ENCODE results near the gene PRM1.
"Not testable (repeated sequence)": the region's sequence is repeated elsewhere in the genome, so short reads cannot be mapped to it uniquely, and the experiment has no call there.

The PRM1 gene

GRCh38 chr16:11314309-11314894 lies 33.3 kb upstream of the PRM1 start:
- no peak for DNase-seq (ENCODE audit: low read depth)

- no peak for DNase-seq (ENCODE audit: low read depth)
These were observed 32.6 kb upstream of the PRM1 start for GRCh38 chr16:11313493-11314308.

GRCh38 chr16:11312718-11313492 lies 31.8 kb upstream of the PRM1 start:
- DNase-seq (ENCODE audit: low read depth): no peak

DNA sequence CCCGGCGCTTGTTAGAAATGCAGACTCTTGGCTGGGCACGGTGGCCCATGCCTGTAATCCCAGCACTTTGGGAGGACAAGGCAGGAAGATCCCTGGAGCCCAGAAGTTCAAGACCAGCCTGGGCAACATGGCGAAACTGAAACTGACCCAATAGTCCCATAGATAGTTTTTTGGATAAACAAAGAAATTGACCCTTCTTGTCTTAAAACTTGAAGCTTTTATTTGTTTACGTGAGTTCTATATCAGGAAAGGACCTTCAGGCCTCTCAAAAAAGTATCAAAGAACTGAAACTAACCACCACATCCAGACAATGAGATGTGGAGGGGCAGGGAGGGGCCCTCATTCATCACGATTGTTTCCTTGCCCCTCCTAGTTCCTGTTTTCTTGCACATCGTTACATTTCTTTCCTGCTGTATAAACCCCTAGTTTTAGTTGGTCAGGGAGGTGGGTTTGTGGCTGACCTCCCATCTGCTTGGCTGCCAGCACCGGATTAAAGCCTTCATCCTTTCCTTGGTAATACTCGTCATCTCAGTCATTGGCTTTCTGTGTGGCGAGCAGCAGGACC lies 29.9 kb upstream of the PRM1 start:
- DNase-seq (ENCODE audit: low read depth): no peak

- DNase-seq (ENCODE audit: low read depth): no peak
These were observed 29.5 kb upstream of the PRM1 start for GRCh38 chr16:11310634-11310977.

DNA sequence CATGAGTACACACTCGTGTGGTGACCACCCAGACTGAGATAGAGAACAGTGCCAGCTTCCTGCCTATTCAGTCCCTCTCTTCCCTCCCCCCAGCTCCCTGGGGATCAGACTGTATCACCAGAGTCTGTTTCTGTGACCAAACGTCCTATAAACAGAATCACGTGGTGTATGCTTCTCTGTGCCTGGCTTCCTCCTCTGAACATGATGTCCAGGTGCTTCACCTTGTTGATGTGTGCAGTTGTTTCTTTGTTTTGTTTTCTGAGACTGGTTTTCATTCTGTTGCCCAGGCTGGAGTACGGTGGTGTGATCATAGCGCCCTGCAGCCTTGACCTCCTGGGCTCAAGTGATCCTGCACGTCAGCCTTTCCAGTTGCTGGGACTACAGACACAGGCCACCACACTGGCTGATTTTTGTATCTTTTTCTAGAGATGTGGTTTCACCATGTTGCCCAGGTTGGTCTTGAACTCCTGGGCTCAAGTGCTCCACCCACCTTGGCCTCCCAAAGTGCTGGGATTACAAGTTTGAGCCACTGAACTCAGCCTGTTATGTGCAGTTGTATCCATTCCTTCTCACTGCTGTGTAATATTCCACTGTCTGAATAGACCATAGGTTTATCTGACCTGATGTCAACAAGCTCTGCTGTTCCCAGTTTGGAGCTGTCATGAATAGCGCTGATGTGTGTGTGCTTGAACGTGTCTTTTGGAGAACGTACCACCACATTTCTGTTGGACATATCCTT lies 28.9 kb upstream of the PRM1 start:
- DNase-seq (ENCODE audit: low read depth): no peak

DNA sequence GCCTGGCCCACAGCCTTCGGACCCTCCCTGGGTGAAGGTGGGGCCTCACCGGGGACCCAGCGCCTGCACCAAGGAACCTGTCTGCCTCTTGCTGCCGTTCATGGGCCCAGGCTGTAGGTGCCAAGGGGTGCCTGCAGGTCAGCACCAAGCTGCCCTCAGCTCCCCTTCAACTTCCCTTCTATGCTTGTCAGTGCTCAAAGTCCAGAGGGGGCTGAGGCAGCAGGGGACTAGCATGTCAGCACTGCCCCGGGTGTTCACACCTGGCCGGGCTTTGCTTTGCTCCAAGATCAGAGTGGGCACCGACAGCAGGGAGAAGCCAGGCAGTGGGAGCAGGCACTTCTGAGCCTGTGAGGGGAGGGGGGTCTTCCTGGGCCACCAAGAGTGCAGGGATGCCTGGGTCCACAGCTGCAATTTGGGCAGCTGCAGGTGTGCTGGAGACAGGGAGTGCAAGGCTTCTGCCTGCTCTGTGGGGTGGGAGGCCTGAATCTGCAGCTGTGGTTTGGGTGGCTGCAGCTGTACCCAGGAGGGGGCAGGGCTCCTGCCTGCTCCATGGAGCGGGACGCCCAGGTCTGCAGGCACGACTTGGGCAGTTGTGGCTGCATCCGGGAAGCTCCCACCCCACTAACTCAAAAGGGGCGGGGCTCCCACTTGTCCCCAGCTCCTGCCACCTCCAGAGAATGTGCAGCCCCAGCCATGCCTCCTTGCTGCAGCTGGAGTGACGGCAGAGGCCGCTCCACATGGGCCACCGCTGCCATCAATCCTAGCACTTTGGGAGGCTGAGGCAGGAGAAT lies 27.6 kb upstream of the PRM1 start:
- DNase-seq (ENCODE audit: low read depth): no peak

GRCh38 chr16:11307639-11308492 lies 26.7 kb upstream of the PRM1 start:
- no peak for DNase-seq (ENCODE audit: low read depth)

- no peak for DNase-seq (ENCODE audit: low read depth)
These were observed 26.0 kb upstream of the PRM1 start for GRCh38 chr16:11306997-11307638.

GRCh38 chr16:11306381-11306780 lies 25.3 kb upstream of the PRM1 start:
- no peak for DNase-seq (ENCODE audit: low read depth)

GRCh38 chr16:11303405-11304138 lies 22.4 kb upstream of the PRM1 start:
- no peak for DNase-seq (ENCODE audit: low read depth)

DNA sequence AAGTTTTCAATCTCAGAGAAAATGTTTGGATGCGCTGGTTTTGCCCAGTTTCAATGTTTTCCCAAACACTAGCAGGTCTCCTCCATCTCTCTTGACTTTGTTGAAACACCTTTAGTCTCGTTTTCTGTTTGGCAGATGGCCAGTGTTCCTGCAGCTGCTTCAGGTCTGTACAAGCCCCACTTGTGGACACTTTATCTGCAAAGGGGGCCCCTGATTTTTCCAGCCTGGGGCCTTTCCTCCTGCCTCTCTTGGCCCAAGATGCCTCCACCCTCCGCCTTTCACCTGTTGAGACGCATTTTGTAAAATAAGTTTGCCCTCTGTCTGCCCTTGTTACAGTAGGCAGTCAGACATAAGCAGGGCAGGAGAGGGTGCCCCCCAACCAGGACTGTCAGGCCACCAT lies 21.8 kb upstream of the PRM1 start:
- no peak for DNase-seq (ENCODE audit: low read depth)

- no peak for DNase-seq (ENCODE audit: low read depth)
These were observed 20.7 kb upstream of the PRM1 start for GRCh38 chr16:11301645-11302501.

- no peak for DNase-seq (ENCODE audit: low read depth)
These were observed 19.4 kb upstream of the PRM1 start for GRCh38 chr16:11300560-11300892.

- no peak for DNase-seq (ENCODE audit: low read depth)
These were observed 18.9 kb upstream of the PRM1 start for GRCh38 chr16:11299865-11300559.

DNA sequence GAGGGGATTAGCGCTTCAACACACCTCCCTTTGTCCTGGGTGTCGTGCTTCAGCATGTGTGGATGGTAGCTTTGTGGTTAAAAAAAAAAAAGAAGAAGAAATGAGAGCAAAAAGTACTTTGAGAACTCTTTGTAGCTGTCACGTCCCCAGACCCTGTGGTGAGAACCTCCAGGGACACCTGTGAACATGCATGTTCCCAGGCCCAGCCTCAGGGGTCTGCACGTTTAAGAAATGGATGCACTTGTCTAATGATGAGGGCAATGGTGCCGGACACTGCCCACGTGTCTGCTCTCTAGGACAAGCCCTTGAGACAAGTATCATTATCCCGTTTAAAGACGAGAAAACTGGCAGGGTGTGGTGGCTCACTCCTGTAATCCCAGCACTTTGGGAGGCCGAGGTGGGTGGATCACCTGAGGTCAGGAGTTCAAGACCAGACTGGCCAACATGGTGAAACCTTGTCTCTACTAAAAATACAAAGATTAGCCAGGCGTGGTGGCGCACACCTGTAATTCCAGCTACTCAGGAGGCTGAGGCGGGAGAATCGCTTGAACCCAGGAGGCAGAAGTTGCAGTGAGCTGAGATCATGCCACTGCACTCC lies 17.9 kb upstream of the PRM1 start:
- DNase-seq (ENCODE audit: low read depth): not testable (repeated sequence)
